Endometrial microvascular endothelial cells (primary cell): Measurements from ENCODE around the gene QPRT. TPM values are rescaled to one million over a fixed set of nuclear protein-coding genes. Genes with fewer than 3 reads are reported as not detected.
"Not testable (repeated sequence)": the region's sequence is repeated elsewhere in the genome, so short reads cannot be mapped to it uniquely, and the experiment has no call there.

ENCODE experiments used
- in situ Hi-C: cut with HindIII; loops from 2 replicates; pipeline ENCODE4 v1.10.0; 2017; ENCODE audit warnings: low sequenced_read_pairs, low pct_unique_long_range_greater_than_20kb; ENCODE audit errors: inconsistent ontology term
- total RNA-seq: library from RNA; depleted of rRNA; stranded (reverse); fragments of >200 nt; gene quantifications from one replicate; pipeline ENCODE4 v1.2.3, GENCODE V29; 2015; ENCODE audit errors: inconsistent ontology term

The QPRT gene
- total RNA-seq, 1 donor from 2014 or later, result not detected

GRCh38 chr16:29658705-29659104 lies 20.3 kb upstream of the QPRT start:
- in situ Hi-C loops, result no loop called here

- in situ Hi-C loops, result no loop called here
These were observed 16.8 kb upstream of the QPRT start for GRCh38 chr16:29662000-29662728.

GRCh38 chr16:29662729-29663015 lies 16.3 kb upstream of the QPRT start:
- in situ Hi-C loops, result no loop called here

- in situ Hi-C loops, result no loop called here
These were observed 15.8 kb upstream of the QPRT start, which contains the start of gene SPN for GRCh38 chr16:29663016-29663806. Gene SPN (plus strand): TSS chr16:29663247. CDS start chr16:29663729, 482 bp downstream.

- in situ Hi-C loops, result no loop called here
These were observed 15.2 kb upstream of the QPRT start for GRCh38 chr16:29663807-29664090.

GRCh38 chr16:29664091-29664921 lies 14.7 kb upstream of the QPRT start:
- in situ Hi-C loops, result no loop called here

- in situ Hi-C loops, result no loop called here
These were observed 13.5 kb upstream of the QPRT start for GRCh38 chr16:29665294-29666077.

- in situ Hi-C loops, result not testable (repeated sequence)
These were observed 11.7 kb upstream of the QPRT start for GRCh38 chr16:29667322-29667610.

GRCh38 chr16:29667755-29668154 lies 11.2 kb upstream of the QPRT start:
- in situ Hi-C loops, result no loop called here

- in situ Hi-C loops, result no loop called here
These were observed 10.7 kb upstream of the QPRT start for GRCh38 chr16:29668267-29668666.

GRCh38 chr16:29673501-29673900 lies 5.5 kb upstream of the QPRT start:
- in situ Hi-C loops, result no loop called here

GRCh38 chr16:29674188-29674587 lies 4.8 kb upstream of the QPRT start:
- in situ Hi-C loops, result no loop called here

- in situ Hi-C loops, result no loop called here
These were observed 3.0 kb upstream of the QPRT start for GRCh38 chr16:29675811-29676643.

GRCh38 chr16:29676989-29677785 lies 1.8 kb upstream of the QPRT start:
- in situ Hi-C loops, result no loop called here

GRCh38 chr16:29680180-29680598 lies 1.2 kb downstream of the QPRT start:
- in situ Hi-C loops, result no loop called here

- in situ Hi-C loops, result no loop called here
These were observed 4.6 kb downstream of the QPRT start for GRCh38 chr16:29683543-29684090.

GRCh38 chr16:29684679-29685078 lies 5.7 kb downstream of the QPRT start:
- in situ Hi-C loops, result no loop called here
